WTC11 (cell line): ENCODE measurements around the gene ADCY6. TPM values are rescaled to one million over a fixed set of nuclear protein-coding genes. Genes with fewer than 3 reads are reported as not detected.

Experiments used
- ATAC-seq: fragments of 200-7000 bp; cut with Tn5 transposase; 2 replicates; pipeline ENCODE4 v1.10.0; 2021; ENCODE audit warnings: mild to moderate bottlenecking, moderate library complexity
- CTCF ChIA-PET: fragments of 300-600 bp; sonication (Branson Sonifier 250); formaldehyde crosslinking; loops from one replicate; lab custom pipeline; 2021; ENCODE audit warnings: antibody characterized with exemption; lab: Charles Lee
- POLR2A ChIA-PET: fragments of 350-600 bp; sonication (Branson Sonifier 250); formaldehyde crosslinking; loops from one replicate; lab custom pipeline; 2021; ENCODE audit warnings: antibody characterized with exemption; lab: Charles Lee
- DNase-seq: peaks from one replicate; pipeline ENCODE4 v3.0.0; 2021; ENCODE audit warnings: low spot score
- H3K27ac Mint-ChIP-seq: 2 replicates; pipeline ENCODE4 v1.8.0; 2021; ENCODE audit warnings: mixed read lengths
- H3K27me3 Mint-ChIP-seq: 2 replicates; pipeline ENCODE4 v1.8.0; 2021; ENCODE audit warnings: low read depth, mild to moderate bottlenecking, moderate library complexity, mixed read lengths
- H3K36me3 Mint-ChIP-seq: 2 replicates; pipeline ENCODE4 v1.8.0; 2021; ENCODE audit warnings: mixed read lengths
- H3K4me1 Mint-ChIP-seq: 2 replicates; pipeline ENCODE4 v1.8.0; 2022; ENCODE audit warnings: mixed read lengths
- H3K4me3 Mint-ChIP-seq: 2 replicates; pipeline ENCODE4 v1.8.0; 2021; ENCODE audit warnings: mild to moderate bottlenecking, moderate library complexity, mixed read lengths
- H3K9me3 Mint-ChIP-seq: 2 replicates; pipeline ENCODE4 v1.8.0; 2021; ENCODE audit warnings: mixed read lengths
- ELF4 ChIP-seq: sonication (generic); formaldehyde crosslinking; IDR thresholded peaks from 2 replicates; pipeline ENCODE4 v1.8.1; 2022; ENCODE audit warnings: low read depth, mild to moderate bottlenecking, moderate library complexity, missing genetic modification reagents
- EMX1 ChIP-seq: fragments of 250-450 bp; sonication (Bioruptor Pico); IDR thresholded peaks from 2 replicates; pipeline ENCODE4 v1.8.0; 2021; ENCODE audit warnings: mild to moderate bottlenecking
- FOXJ3 ChIP-seq: sonication (generic); formaldehyde crosslinking; IDR thresholded peaks from 2 replicates; pipeline ENCODE4 v1.9.0; 2021; ENCODE audit warnings: missing genetic modification reagents, mild to moderate bottlenecking, borderline replicate concordance
- FOXP1 ChIP-seq: sonication (generic); formaldehyde crosslinking; IDR thresholded peaks from 2 replicates; pipeline ENCODE4 v1.8.0; 2022; ENCODE audit warnings: missing genetic modification reagents, mild to moderate bottlenecking, moderate library complexity, borderline replicate concordance
- GTF2I ChIP-seq: fragments of 250-450 bp; sonication (Bioruptor Pico); conservative IDR thresholded peaks from 2 replicates; pipeline ENCODE4 v1.4.0; 2021; ENCODE audit warnings: mild to moderate bottlenecking
- JUN ChIP-seq: sonication (generic); formaldehyde crosslinking; IDR thresholded peaks from 2 replicates; pipeline ENCODE4 v1.8.0; 2023; ENCODE audit warnings: mild to moderate bottlenecking, missing genetic modification reagents
- MXD4 ChIP-seq: fragments of 250-450 bp; sonication (Bioruptor Pico); IDR thresholded peaks from 2 replicates; pipeline ENCODE4 v1.8.0; 2021; ENCODE audit warnings: mild to moderate bottlenecking, moderate library complexity, borderline replicate concordance
- NFE2L1 ChIP-seq: sonication (generic); formaldehyde crosslinking; IDR thresholded peaks from 2 replicates; pipeline ENCODE4 v1.8.1; 2023; ENCODE audit warnings: missing genetic modification reagents
- NR1H2 ChIP-seq: sonication (generic); formaldehyde crosslinking; IDR thresholded peaks from 2 replicates; pipeline ENCODE4 v1.9.0; 2021; ENCODE audit warnings: mild to moderate bottlenecking, moderate library complexity, missing genetic modification reagents
- PRRX2 ChIP-seq: fragments of 250-450 bp; sonication (Bioruptor Pico); IDR thresholded peaks from 2 replicates; pipeline ENCODE4 v1.8.0; 2021; ENCODE audit warnings: mild to moderate bottlenecking
- RORB ChIP-seq: fragments of 250-450 bp; sonication (Bioruptor Pico); IDR thresholded peaks from 2 replicates; pipeline ENCODE4 v1.9.0; 2021; ENCODE audit warnings: mild to moderate bottlenecking
- SOX15 ChIP-seq: fragments of 250-450 bp; sonication (Bioruptor Pico); IDR thresholded peaks from 2 replicates; pipeline ENCODE4 v1.9.0; 2021; ENCODE audit warnings: mild to moderate bottlenecking
- TEAD1 ChIP-seq: sonication (generic); formaldehyde crosslinking; IDR thresholded peaks from 2 replicates; pipeline ENCODE4 v1.8.0; 2022; ENCODE audit warnings: mild to moderate bottlenecking, missing genetic modification reagents
- TP53 ChIP-seq: sonication (generic); formaldehyde crosslinking; IDR thresholded peaks from 2 replicates; pipeline ENCODE4 v1.8.1; 2023; ENCODE audit warnings: mild to moderate bottlenecking, missing genetic modification reagents
- ZNF232 ChIP-seq: sonication (generic); formaldehyde crosslinking; IDR thresholded peaks from 2 replicates; pipeline ENCODE4 v1.8.0; 2022; ENCODE audit warnings: mild to moderate bottlenecking, missing genetic modification reagents
- ZNF396 ChIP-seq: fragments of 250-450 bp; sonication (Bioruptor Pico); IDR thresholded peaks from 2 replicates; pipeline ENCODE4 v1.8.0; 2021; ENCODE audit warnings: mild to moderate bottlenecking, moderate library complexity, borderline replicate concordance
- ZNF416 ChIP-seq: fragments of 250-450 bp; sonication (Bioruptor Pico); IDR thresholded peaks from 2 replicates; pipeline ENCODE4 v1.9.0; 2021; ENCODE audit warnings: mild to moderate bottlenecking, inconsistent platforms
- total RNA-seq: library from RNA; stranded (reverse); gene quantifications from 3 replicates; pipeline ENCODE4 v1.2.3, GENCODE V29; 2021
- TF ChIP-seq, protein P1 (sequence below): sonication (generic); formaldehyde crosslinking; IDR thresholded peaks from 2 replicates; pipeline ENCODE4 v1.8.1; 2023; ENCODE audit warnings: mild to moderate bottlenecking, missing genetic modification reagents
- TF ChIP-seq, protein P2 (sequence below): sonication (generic); formaldehyde crosslinking; IDR thresholded peaks from 2 replicates; pipeline ENCODE4 v1.8.1; 2023; ENCODE audit warnings: mild to moderate bottlenecking, missing genetic modification reagents, moderate library complexity
- TF ChIP-seq, protein P3 (sequence below): fragments of 250-450 bp; sonication (Bioruptor Pico); IDR thresholded peaks from 2 replicates; pipeline ENCODE4 v1.9.0; 2021; ENCODE audit warnings: moderate library complexity, mild to moderate bottlenecking, inconsistent platforms, borderline replicate concordance
- TF ChIP-seq, protein P4 (sequence below): sonication (generic); formaldehyde crosslinking; IDR thresholded peaks from 2 replicates; pipeline ENCODE4 v1.8.0; 2022; ENCODE audit warnings: mild to moderate bottlenecking, missing genetic modification reagents
- TF ChIP-seq, protein P5 (sequence below): fragments of 250-450 bp; sonication (Bioruptor Pico); IDR thresholded peaks from 2 replicates; pipeline ENCODE4 v2.1.2; 2022; ENCODE audit warnings: mild to moderate bottlenecking, moderate library complexity
- TF ChIP-seq, protein P6 (sequence below): sonication (generic); formaldehyde crosslinking; conservative IDR thresholded peaks from 2 replicates; pipeline ENCODE4 v1.8.1; 2023; ENCODE audit warnings: mild to moderate bottlenecking, low read depth, missing genetic modification reagents, moderate library complexity

The ADCY6 gene
- total RNA-seq, 1 experiment from 2014 or later: 12.8 TPM

DNA sequence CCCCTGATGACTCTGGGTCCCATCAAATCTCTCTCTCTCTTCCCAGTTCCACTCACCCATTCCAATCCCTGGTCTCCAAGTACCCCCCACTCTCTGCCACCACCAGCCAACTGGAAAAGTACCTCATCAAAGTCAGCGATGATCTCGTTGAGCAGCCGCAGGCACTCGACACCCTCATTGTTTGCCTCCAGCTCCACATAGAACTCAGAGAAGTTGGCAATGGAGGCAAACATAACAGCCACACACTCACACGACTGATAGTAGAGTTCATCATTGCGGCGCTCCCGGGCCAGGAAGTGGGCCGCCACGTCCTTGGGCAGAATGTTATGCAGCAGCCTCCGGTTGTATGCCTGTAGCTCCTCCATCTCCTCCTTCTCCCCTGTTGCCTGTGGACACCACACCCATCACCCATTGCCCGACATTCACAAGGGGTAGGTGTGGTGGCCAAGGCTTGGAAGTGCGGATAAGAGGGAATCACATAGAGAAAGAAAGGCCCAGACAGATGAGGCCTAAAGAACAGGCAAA, 17.2 kb downstream of the ADCY6 start:
- TF ChIP-seq, protein P1, sequence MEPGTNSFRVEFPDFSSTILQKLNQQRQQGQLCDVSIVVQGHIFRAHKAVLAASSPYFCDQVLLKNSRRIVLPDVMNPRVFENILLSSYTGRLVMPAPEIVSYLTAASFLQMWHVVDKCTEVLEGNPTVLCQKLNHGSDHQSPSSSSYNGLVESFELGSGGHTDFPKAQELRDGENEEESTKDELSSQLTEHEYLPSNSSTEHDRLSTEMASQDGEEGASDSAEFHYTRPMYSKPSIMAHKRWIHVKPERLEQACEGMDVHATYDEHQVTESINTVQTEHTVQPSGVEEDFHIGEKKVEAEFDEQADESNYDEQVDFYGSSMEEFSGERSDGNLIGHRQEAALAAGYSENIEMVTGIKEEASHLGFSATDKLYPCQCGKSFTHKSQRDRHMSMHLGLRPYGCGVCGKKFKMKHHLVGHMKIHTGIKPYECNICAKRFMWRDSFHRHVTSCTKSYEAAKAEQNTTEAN: no peak
- TF ChIP-seq, protein P2, sequence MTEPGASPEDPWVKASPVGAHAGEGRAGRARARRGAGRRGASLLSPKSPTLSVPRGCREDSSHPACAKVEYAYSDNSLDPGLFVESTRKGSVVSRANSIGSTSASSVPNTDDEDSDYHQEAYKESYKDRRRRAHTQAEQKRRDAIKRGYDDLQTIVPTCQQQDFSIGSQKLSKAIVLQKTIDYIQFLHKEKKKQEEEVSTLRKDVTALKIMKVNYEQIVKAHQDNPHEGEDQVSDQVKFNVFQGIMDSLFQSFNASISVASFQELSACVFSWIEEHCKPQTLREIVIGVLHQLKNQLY (CRISPR knock-in tag): no peak
- TF ChIP-seq SOX15 (CRISPR knock-in tag) (no peak), ZNF232 (CRISPR knock-in tag) (no peak), JUN (CRISPR knock-in tag) (no peak), FOXP1 (no peak), PRRX2 (CRISPR knock-in tag) (no peak), ZNF396 (no peak), TEAD1 (no peak), TP53 (CRISPR knock-in tag) (no peak), RORB (CRISPR knock-in tag) (no peak), NFE2L1 (no peak), FOXJ3 (CRISPR knock-in tag) (no peak), MXD4 (no peak)
- TF ChIP-seq, protein P3, sequence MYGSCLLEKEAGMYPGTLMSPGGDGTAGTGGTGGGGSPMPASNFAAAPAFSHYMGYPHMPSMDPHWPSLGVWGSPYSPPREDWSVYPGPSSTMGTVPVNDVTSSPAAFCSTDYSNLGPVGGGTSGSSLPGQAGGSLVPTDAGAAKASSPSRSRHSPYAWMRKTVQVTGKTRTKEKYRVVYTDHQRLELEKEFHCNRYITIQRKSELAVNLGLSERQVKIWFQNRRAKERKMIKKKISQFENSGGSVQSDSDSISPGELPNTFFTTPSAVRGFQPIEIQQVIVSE: no peak
- TF ChIP-seq, protein P4, sequence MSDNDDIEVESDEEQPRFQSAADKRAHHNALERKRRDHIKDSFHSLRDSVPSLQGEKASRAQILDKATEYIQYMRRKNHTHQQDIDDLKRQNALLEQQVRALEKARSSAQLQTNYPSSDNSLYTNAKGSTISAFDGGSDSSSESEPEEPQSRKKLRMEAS (CRISPR knock-in tag): no peak
- peaks cover 13% of the 10 kb centered on the region for H3K36me3 Mint-ChIP-seq
- CTCF ChIA-PET: interaction anchor here (0.9 kb wide), 1 partner anchor 18 kb away, joined by 4 read pairs; no protein-coding TSS in a partner anchor

DNA sequence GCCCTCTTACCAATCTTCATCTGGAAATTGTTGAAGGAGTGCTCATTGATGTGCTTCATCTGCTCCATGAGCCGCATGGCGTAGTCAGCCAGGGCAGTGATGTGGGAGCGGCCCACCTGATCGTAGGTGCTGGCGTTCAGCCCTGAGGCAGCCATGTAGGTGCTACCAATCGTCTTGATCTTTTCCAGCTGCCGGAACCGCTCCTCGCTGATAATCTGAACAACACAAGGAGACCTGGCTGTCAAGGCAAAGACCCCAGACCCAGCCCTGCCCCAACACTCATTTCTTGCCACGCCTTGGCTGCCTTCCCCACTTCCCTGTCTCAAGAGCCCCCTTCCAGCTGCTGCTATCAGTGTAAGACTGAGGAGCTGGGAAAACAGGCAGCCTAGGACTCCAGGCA, 18.1 kb downstream of the ADCY6 start:
- no peak overlapping the region for H3K4me3 Mint-ChIP-seq
- no peaks in the 10 kb centered on the region for H3K9me3 Mint-ChIP-seq
- DNase-seq: no peak
- H3K27me3 Mint-ChIP-seq: no peaks in the 10 kb centered on the region
- TF ChIP-seq NFE2L1: no peak
- TF ChIP-seq FOXJ3 (CRISPR knock-in tag): no peak
- peaks cover 13% of the 10 kb centered on the region for H3K36me3 Mint-ChIP-seq
- CTCF ChIA-PET: interaction anchor here (0.9 kb wide), 1 partner anchor 18 kb away, joined by 4 read pairs; no protein-coding TSS in a partner anchor
- POLR2A ChIA-PET: no interaction called here
- peaks cover 23% of the 10 kb centered on the region for H3K4me1 Mint-ChIP-seq
- no peak for ATAC-seq
- H3K27ac Mint-ChIP-seq: no peak overlapping the region

More for the DNA sequence above, 17.2 kb downstream of the ADCY6 start:
- no peak overlapping the region for H3K27ac Mint-ChIP-seq
- POLR2A ChIA-PET: no interaction called here
- DNase-seq: no peak
- H3K9me3 Mint-ChIP-seq: no peaks in the 10 kb centered on the region
- peaks cover 23% of the 10 kb centered on the region for H3K4me1 Mint-ChIP-seq
- H3K4me3 Mint-ChIP-seq: no peak overlapping the region
- ATAC-seq: no peak
- H3K27me3 Mint-ChIP-seq: no peaks in the 10 kb centered on the region

DNA sequence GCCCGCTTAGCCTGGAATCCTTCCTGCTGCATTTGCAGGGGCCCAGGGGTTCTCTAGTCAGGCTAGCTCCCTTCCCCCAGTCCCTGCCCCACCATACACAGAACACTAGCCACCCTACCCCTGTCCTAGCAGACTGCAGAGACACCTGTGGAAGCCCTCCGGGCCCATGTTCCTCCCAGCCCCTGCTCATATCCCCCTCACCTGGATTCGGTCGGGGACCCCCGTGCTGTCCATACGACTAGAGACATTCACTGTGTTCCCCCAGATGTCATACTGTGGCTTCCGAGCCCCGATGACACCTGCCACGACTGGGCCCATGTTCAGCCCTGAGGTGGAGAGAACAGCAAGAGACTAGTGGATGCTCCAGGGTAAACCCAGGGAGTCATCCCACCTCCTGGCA, 20.2 kb downstream of the ADCY6 start:
- Mint-ChIP-seq H3K36me3 (peaks cover 9% of the 10 kb centered on the region), H3K27ac (0 out of 2 replicates have a peak overlapping the region, but pooled peaks have one; percentile 43), H3K4me3 (no peak overlapping the region), H3K27me3 (no peaks in the 10 kb centered on the region), H3K4me1 (peaks cover 23% of the 10 kb centered on the region), H3K9me3 (no peaks in the 10 kb centered on the region)
- CTCF ChIA-PET: interaction anchor here (0.6 to 2.6 kb wide), 6 partner anchors 16 to 527 kb away, joined by 3 to 26 read pairs (median 10); partner anchors contain the start of gene ADCY6
- POLR2A ChIA-PET: interaction anchor here (1.2 kb wide), 1 partner anchor 21 kb away, joined by 4 read pairs; no protein-coding TSS in a partner anchor
- TF ChIP-seq ELF4 (CRISPR knock-in tag) (no peak), NR1H2 (no peak), ZNF416 (CRISPR knock-in tag) (no peak), GTF2I (CRISPR knock-in tag) (no peak), EMX1 (CRISPR knock-in tag) (no peak)
- TF ChIP-seq, protein P5, sequence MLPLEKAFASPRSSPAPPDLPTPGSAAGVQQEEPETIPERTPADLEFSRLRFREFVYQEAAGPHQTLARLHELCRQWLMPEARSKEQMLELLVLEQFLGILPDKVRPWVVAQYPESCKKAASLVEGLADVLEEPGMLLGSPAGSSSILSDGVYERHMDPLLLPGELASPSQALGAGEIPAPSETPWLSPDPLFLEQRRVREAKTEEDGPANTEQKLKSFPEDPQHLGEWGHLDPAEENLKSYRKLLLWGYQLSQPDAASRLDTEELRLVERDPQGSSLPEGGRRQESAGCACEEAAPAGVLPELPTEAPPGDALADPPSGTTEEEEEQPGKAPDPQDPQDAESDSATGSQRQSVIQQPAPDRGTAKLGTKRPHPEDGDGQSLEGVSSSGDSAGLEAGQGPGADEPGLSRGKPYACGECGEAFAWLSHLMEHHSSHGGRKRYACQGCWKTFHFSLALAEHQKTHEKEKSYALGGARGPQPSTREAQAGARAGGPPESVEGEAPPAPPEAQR (CRISPR knock-in tag): no peak
- TF ChIP-seq, protein P4 (CRISPR knock-in tag): peak; percentile 9; the same call in 1 of the 2 replicates
- TF ChIP-seq, protein P6, sequence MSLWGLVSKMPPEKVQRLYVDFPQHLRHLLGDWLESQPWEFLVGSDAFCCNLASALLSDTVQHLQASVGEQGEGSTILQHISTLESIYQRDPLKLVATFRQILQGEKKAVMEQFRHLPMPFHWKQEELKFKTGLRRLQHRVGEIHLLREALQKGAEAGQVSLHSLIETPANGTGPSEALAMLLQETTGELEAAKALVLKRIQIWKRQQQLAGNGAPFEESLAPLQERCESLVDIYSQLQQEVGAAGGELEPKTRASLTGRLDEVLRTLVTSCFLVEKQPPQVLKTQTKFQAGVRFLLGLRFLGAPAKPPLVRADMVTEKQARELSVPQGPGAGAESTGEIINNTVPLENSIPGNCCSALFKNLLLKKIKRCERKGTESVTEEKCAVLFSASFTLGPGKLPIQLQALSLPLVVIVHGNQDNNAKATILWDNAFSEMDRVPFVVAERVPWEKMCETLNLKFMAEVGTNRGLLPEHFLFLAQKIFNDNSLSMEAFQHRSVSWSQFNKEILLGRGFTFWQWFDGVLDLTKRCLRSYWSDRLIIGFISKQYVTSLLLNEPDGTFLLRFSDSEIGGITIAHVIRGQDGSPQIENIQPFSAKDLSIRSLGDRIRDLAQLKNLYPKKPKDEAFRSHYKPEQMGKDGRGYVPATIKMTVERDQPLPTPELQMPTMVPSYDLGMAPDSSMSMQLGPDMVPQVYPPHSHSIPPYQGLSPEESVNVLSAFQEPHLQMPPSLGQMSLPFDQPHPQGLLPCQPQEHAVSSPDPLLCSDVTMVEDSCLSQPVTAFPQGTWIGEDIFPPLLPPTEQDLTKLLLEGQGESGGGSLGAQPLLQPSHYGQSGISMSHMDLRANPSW (CRISPR knock-in tag): no peak
- ATAC-seq: peak; percentile 13; the same call in 1 of the 2 replicates
- DNase-seq: no peak
